ENCODE measurements around the gene GPC1.
"Not testable (repeated sequence)": the region's sequence is repeated elsewhere in the genome, so short reads cannot be mapped to it uniquely, and the experiment has no call there.

Gene GPC1

DNA sequence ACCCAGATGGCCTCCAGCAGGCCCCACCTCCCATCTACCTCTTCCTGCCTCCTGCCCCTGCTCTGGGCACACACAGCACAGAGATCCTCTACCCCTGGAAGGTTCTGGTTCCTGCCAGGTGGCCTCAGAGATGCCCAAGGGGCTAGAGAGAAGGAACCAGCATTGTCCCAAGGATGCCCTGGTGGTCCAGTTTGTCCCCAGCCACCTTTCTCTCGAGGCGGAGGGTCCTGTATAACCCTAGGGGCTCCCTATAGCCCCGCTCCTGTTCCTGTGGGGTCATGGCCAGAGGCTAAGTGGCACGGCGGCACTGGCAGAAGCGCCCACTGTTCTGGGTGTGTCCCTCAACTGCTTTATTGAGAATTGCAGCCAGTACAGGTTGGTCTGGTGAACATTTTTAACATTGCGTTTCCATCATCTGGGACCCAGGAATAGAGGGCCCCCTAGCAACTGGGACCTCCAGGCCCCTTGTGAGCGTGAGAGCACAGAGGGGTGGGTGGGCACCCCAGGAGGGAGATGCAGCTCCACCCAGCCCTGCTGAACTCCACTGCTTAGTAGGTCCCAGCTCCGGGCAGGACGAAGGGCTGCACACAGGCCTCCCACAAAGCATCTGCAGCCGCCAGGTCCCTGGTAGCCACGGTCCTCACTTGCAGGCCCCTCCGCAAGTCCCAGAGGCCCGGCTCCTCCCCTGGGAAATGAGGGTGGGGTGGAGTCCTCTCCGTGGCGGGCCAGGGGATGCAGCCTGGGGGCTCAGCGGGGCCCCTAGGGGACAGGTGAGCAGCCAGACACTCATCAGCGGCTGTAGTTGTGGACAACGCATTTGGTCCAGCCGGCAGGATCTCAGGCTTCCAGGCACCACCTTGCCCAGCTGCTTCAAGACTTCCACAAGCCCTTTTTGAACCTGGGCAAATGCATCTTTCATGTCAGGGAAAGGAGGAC, 33.1 kb downstream of the GPC1 start:
- no peak for DNase-seq

DNA sequence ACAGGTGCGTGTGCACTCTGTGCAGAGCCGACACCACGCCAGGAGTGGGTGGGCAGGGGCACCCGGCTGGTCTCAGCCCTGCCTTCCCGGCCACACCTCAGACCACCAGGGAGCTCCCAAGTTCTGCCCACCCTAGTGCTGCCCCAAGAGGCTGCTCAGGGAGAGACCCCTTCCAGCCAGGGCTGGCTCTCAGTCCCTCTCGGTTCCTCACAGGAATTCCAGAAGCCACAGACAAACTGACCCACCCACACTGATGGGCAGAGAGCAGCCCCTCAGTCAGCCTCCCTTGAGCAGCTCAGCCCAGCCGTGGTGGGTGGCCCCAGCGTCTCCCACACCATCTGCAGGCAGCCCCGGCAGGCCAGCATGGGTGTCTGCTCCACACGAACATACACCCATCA, 33.8 kb downstream of the GPC1 start:
- no peak for DNase-seq
- TF ChIP-seq POLR2A (IDR thresholded peaks at IDR 0.05; ENCODE audit: low read length) (no peak), GATA1 (IDR thresholded peaks at IDR 0.05; ENCODE audit: low read depth, low read length) (no peak)

More for the DNA sequence above, 33.1 kb downstream of the GPC1 start:
- TF ChIP-seq GATA1 (IDR thresholded peaks at IDR 0.05; ENCODE audit: low read depth, low read length) (no peak), POLR2A (IDR thresholded peaks at IDR 0.05; ENCODE audit: low read length) (no peak)

DNA sequence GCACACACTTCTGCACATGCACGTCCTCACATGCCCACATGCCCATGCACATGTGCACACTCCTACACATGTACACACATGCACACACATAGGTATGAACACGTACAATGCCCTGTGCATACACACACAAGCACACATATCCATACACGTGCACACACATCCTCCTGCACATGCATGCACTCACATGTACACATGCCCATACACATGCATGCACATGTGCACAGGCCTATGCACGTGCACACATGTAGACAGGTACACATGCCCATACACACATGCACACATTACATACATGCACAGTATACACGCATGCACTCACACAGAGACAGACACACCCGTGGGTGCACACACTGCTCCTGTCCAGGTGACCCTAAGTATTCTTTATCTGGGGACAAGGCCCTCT, 34.3 kb downstream of the GPC1 start:
- DNase-seq: no peak
- no peak for TF ChIP-seq GATA1 (IDR thresholded peaks at IDR 0.05; ENCODE audit: low read depth, low read length)
- TF ChIP-seq POLR2A (IDR thresholded peaks at IDR 0.05; ENCODE audit: low read length): no peak

DNA sequence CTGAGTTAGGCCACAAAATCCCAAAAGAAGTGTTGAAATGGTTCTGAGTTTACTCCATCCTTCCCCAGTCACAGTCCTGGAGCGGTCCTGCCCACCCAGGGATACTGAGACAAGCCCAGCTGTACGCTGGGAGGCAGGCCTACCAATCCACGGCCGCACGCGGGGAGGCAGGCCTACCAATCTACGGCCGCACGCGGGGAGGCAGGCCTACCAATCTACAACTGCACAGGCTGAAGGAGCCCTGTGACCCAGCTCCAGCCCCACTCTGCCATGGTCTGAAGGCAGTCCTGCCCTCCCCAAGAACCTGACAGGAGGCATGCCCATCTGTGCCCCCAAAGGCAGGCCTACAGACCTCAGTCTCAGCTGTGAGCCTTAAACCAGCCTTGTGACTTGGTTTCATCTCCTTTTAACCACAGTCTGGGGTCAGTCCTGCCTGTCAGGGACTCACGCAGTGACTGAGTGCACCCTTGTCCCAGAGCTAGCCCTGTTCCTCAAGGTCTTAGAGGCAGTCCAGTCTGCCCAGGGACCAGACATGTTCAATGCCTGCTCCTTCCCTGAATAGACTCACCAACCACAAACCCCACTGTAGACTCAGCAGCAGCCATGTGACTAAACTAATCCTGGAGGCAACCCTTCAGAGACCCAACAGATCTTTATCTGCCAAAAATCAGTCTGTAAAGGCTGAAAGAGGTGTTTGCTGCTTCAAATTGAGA, 36.8 kb downstream of the GPC1 start:
- no peak for TF ChIP-seq POLR2A (IDR thresholded peaks at IDR 0.05; ENCODE audit: low read length)
- no peak for TF ChIP-seq GATA1 (IDR thresholded peaks at IDR 0.05; ENCODE audit: low read depth, low read length)
- DNase-seq: no peak

DNA sequence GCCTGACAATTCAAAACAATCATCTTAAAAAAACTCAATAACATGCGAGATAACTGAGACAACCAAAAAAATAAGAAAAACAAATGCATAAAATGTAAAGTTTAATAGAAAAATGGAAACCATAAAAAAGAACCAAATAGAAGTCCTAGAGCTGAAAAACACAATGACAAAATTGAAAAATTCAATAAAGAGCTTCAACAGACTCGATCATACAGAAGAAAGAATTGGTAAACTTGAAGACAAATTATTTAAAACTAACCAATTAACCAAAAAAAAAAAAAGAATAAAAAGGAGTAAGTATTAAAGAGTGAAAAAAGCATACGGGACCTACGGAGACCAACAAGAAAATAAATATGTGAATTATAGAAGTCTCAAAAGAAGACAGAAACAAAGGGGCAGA, 37.7 kb downstream of the GPC1 start:
- no peak for DNase-seq
- TF ChIP-seq POLR2A (IDR thresholded peaks at IDR 0.05; ENCODE audit: low read length) (no peak), GATA1 (IDR thresholded peaks at IDR 0.05; ENCODE audit: low read depth, low read length) (no peak)

DNA sequence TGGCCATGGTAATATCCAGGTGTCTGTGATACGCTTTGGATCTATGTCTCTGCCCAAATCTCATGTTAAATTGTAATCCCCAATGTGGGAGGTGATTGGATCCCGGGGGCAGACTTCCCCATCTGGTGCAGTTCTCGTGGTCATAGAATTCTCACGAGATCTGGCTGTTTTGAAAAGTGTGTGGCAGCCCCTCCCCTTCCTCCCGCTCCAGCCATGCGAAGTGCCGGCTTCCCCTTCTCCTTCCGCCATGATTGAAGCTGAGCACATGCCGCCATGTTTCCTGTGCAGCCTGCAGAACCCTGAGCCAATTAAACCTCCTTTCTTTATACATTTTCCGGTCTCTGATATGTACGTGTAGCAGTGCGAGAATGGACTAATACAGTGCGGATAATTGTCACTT, 42.5 kb downstream of the GPC1 start:
- TF ChIP-seq POLR2A (IDR thresholded peaks at IDR 0.05; ENCODE audit: low read length): no peak
- TF ChIP-seq GATA1 (IDR thresholded peaks at IDR 0.05; ENCODE audit: low read depth, low read length): no peak
- DNase-seq: no peak

DNA sequence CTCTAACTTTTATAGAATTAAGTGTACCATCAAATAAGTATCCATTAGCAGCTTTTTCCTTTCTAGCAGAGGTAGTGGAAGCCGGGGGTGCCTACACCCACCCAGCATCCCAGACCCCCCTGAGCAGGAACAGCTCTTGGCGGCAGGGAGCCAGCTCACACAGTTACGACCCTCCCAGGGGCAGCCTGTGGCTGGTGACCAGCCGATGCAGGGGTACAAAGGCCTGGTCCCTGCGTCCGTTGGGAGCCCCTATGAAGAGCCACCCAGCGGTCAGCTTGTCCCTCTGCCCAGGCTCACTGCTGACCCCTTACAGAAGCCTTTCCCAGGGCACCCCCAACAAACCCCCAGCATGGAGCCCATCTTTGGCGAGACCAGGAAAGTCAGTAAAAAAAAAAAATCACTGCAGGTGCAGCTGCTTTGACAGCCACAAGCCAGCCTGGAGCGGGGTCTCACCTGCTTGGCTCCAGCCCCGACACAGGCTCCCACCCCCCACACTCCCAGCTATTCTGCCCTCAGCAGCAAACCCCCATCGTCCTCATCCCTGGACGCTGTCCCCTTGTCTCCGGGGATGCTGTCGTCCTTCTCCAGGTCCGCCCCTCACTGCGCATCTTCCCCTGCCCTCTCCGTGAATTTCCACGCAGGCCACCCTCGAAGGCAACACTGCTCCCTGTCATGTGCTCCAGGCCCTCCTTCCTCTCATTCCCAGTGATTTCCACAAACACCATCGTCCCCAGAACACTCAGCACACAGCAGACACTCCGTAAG, 43.1 kb downstream of the GPC1 start:
- no peak for DNase-seq
- TF ChIP-seq GATA1 (IDR thresholded peaks at IDR 0.05; ENCODE audit: low read depth, low read length) (no peak), POLR2A (IDR thresholded peaks at IDR 0.05; ENCODE audit: low read length) (no peak)

DNA sequence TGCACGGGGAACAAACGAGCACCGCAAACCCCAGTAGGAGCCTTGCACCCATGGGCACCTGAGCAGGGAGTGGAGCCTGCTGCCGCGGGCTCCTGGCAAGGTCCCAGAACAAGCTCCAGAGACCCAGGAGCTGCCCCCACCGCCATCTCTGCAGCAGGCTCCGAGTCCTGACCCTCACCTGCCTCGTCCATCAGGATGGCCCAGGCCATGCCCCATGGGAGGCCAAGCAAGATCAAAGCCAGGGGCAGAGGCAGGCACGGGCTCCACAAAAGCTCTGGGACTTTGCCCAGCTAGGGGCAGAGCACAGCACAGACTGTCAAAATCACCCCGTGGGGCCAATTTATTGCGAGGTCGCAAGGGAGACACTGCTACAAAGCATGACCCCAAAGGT, 43.6 kb downstream of the GPC1 start:
- no peak for DNase-seq
- TF ChIP-seq POLR2A (IDR thresholded peaks at IDR 0.05; ENCODE audit: low read length): no peak
- no peak for TF ChIP-seq GATA1 (IDR thresholded peaks at IDR 0.05; ENCODE audit: low read depth, low read length)

DNA sequence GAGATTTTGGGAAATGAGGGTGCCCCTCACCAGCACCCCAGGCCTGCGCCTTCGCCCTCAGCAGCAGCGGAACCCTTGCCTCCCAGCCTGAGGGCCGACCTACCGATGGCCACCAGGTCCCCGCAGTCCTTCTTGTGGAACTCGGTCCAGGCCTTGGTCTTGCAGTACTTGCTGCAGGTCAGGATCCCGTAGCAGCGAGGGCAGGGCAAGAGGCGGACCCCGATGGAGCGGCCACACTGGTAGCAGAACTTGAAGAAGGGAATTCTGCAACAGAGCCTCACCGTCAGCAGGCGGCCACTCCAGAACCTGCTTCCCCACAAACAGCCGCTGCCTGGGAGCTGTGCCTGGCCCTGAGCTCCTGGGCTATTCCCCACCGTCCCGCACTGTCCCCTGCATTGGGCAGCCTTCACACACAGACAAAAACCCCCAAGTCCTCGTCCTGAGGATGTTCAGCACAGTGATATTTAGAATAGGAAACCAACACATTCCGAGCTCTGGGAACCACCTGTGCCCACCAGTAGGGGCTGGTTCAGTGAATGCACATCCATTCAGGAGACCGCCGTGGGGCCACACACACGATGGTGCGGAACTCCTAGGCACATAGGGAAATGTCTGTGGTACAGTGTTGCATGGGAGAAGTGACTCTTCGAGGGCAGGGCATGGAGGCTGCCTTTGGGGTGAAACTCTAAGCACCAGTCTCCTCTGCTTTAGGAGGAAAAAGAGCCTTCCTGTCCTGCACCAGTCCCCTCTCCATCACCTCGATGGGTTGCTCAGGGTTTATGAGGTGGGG, 45.6 kb downstream of the GPC1 start:
- no peak for DNase-seq
- no peak for TF ChIP-seq GATA1 (IDR thresholded peaks at IDR 0.05; ENCODE audit: low read depth, low read length)
- no peak for TF ChIP-seq POLR2A (IDR thresholded peaks at IDR 0.05; ENCODE audit: low read length)

DNA sequence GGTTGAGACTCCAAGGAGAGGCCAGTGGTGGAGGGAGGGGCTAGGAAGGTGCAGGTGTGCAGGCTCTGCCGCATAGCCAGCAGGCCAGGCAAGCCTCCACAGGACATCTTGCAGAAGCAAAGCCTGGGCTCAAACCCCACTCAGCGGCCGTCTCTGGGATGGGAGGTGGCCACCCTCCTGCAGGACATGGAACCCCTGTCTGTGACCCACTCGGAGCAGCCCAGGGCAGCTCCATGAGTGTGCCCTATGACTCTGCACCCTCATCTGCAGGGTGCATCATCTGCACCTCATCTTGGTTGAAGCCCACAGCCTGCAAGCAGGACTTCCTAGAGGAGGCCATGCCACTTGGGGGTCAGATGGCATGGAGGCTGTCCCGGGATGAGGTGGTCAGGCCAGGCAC, 46.3 kb downstream of the GPC1 start:
- no peak for TF ChIP-seq POLR2A (IDR thresholded peaks at IDR 0.05; ENCODE audit: low read length)
- no peak for TF ChIP-seq GATA1 (IDR thresholded peaks at IDR 0.05; ENCODE audit: low read depth, low read length)
- no peak for DNase-seq

DNA sequence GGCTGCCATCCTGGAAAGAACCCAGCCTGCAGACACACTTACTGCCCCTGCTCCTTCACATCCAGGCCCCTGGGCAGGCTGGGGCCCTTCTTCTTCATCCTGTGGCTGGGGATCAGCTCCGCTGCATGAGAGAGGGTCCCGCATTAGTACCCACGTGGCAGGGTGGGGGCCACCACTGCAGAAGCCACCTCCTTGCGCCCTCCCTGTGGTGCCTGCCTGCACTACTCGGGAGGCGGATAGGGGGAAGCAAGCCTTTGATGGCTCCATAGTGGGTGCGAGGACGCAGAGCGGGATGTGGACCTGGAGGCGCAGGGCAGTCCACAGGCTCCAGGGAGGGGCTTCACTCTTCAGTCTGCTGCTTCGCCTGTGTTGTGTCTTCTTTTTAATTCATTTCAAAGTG, 46.7 kb downstream of the GPC1 start:
- TF ChIP-seq GATA1 (IDR thresholded peaks at IDR 0.05; ENCODE audit: low read depth, low read length): no peak
- DNase-seq: no peak

DNA sequence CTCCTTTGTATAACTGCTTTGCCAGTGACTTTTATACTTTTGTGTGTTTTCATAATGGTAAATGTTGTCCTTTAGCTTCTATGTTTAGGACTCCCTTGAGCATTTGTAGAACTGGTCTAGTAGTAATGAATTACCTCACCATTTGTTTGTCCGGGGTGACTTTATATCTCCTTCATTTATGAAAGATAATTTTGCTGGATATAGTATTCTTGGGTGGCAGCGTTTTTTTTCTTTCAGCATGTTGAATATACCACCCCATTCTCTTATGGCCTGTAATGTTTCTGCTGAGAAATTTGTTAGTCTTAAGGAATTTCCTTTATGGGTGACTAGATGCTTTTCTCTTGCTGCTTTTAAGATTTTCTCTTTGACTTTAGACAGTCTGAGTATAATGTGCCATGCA, 56.0 kb downstream of the GPC1 start:
- DNase-seq: no peak
- TF ChIP-seq POLR2A (IDR thresholded peaks at IDR 0.05; ENCODE audit: low read length): no peak
- no peak for TF ChIP-seq GATA1 (IDR thresholded peaks at IDR 0.05; ENCODE audit: low read depth, low read length)

DNA sequence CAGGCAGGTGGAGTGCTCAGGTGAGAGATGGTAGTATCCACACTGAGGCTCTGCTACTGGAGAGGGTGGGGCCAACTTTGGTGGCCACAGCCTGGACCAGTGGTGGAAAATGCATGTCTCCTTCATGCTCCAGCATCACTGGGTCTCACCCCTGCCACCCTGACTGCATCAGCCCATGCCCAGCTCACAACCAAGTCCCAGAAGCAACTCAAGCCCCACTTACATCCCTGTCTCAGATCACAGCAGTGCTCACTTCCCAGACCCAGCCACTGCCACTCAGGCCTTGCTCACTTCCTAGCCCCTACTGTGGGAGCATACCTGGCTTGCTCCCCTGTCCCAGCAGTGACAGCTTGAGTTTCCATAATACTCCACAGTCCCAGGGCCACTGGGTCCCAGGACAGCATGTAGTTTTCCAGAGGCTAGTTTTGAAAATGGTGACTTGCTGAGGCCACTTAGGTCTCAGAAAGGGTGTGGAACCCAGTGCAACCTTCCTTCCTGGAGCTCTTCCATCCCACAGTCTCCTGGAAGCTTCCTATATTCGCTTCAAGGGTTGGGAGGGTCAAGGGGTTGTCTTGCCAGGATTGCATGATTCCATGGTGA, 58.8 kb downstream of the GPC1 start:
- no peak for DNase-seq
- TF ChIP-seq POLR2A (IDR thresholded peaks at IDR 0.05; ENCODE audit: low read length) (no peak), GATA1 (IDR thresholded peaks at IDR 0.05; ENCODE audit: low read depth, low read length) (no peak)

DNA sequence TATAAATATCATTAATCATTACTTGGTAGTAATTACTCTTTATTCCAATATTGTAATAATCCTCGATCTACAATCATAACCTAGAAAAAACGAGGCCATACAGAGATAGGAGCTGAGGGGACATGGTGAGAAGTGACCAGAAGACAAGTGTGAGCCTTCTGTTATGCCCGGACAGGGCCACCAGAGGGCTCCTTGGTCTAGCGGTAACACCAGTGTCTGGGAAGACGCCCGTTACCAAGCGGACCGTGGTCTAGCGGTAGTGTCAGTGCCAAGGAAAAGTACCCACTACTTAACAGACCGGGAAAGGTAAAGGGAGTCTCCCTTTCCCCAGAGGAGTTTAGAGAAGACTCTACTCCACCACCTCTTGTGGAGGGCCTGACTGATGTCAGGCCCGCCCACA, 59.5 kb downstream of the GPC1 start:
- not testable (repeated sequence) for DNase-seq

DNA sequence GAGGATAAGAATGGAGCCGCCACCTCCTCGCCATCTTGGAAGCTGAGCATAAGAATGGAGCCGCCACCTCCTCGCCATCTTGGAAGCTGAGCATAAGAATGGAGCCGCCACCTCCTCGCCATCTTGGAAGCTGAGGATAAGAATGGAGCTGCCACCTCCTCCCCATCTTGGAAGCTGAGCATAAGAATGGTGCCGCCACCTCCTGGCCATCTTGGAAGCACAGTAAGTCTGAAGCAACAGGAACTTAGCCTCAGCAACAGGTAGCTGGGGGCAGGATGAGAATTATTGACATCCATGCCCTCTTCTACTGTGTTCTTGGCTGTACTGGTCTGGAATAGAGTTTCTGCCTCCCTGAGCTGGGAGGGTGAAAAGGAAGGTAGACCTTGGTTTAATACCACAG, 61.6 kb downstream of the GPC1 start:
- peak in 1 of 2 experiments; percentile 33 for DNase-seq

Data from erythroblast (primary cell).